WTC11 (cell line): Measurements from ENCODE around the gene CEP19. TPM values are rescaled to one million over a fixed set of nuclear protein-coding genes. Genes with fewer than 3 reads are reported as not detected.
A peak's percentile ranks its signal among the peaks of the same experiment; 100 is the strongest.

Source experiments
- ATAC-seq: fragments of 200-7000 bp; cut with Tn5 transposase; 2 replicates; pipeline ENCODE4 v1.10.0; 2021; ENCODE audit warnings: mild to moderate bottlenecking, moderate library complexity
- CTCF ChIA-PET: fragments of 300-600 bp; sonication (Branson Sonifier 250); formaldehyde crosslinking; loops from one replicate; lab custom pipeline; 2021; ENCODE audit warnings: antibody characterized with exemption; lab: Charles Lee
- POLR2A ChIA-PET: fragments of 350-600 bp; sonication (Branson Sonifier 250); formaldehyde crosslinking; loops from one replicate; lab custom pipeline; 2021; ENCODE audit warnings: antibody characterized with exemption; lab: Charles Lee
- DNase-seq: peaks from one replicate; pipeline ENCODE4 v3.0.0; 2021; ENCODE audit warnings: low spot score
- H3K27ac Mint-ChIP-seq: 2 replicates; pipeline ENCODE4 v1.8.0; 2021; ENCODE audit warnings: mixed read lengths
- H3K27me3 Mint-ChIP-seq: 2 replicates; pipeline ENCODE4 v1.8.0; 2021; ENCODE audit warnings: low read depth, mild to moderate bottlenecking, moderate library complexity, mixed read lengths
- H3K36me3 Mint-ChIP-seq: 2 replicates; pipeline ENCODE4 v1.8.0; 2021; ENCODE audit warnings: mixed read lengths
- H3K4me1 Mint-ChIP-seq: 2 replicates; pipeline ENCODE4 v1.8.0; 2022; ENCODE audit warnings: mixed read lengths
- H3K4me3 Mint-ChIP-seq: 2 replicates; pipeline ENCODE4 v1.8.0; 2021; ENCODE audit warnings: mild to moderate bottlenecking, moderate library complexity, mixed read lengths
- H3K9me3 Mint-ChIP-seq: 2 replicates; pipeline ENCODE4 v1.8.0; 2021; ENCODE audit warnings: mixed read lengths
- CBFB ChIP-seq: sonication (generic); formaldehyde crosslinking; IDR thresholded peaks from 2 replicates; pipeline ENCODE4 v1.8.1; 2022; ENCODE audit warnings: mild to moderate bottlenecking, low read depth, missing genetic modification reagents
- CREB1 ChIP-seq: sonication (generic); formaldehyde crosslinking; IDR thresholded peaks from 2 replicates; pipeline ENCODE4 v1.8.0; 2023; ENCODE audit warnings: mild to moderate bottlenecking, missing genetic modification reagents
- CREM ChIP-seq: sonication (generic); formaldehyde crosslinking; IDR thresholded peaks from 2 replicates; pipeline ENCODE4 v1.8.1; 2022; ENCODE audit warnings: mild to moderate bottlenecking, missing genetic modification reagents, moderate library complexity
- ETV6 ChIP-seq: sonication (generic); formaldehyde crosslinking; IDR thresholded peaks from 2 replicates; pipeline ENCODE4 v1.8.1; 2022; ENCODE audit warnings: mild to moderate bottlenecking, missing genetic modification reagents
- FOXJ3 ChIP-seq: sonication (generic); formaldehyde crosslinking; IDR thresholded peaks from 2 replicates; pipeline ENCODE4 v1.9.0; 2021; ENCODE audit warnings: missing genetic modification reagents, mild to moderate bottlenecking, borderline replicate concordance
- FOXP1 ChIP-seq: sonication (generic); formaldehyde crosslinking; IDR thresholded peaks from 2 replicates; pipeline ENCODE4 v1.8.0; 2022; ENCODE audit warnings: missing genetic modification reagents, mild to moderate bottlenecking, moderate library complexity, borderline replicate concordance
- GRHL2 ChIP-seq: fragments of 250-450 bp; sonication (Bioruptor Pico); IDR thresholded peaks from 2 replicates; pipeline ENCODE4 v1.8.0; 2022; ENCODE audit warnings: mild to moderate bottlenecking, moderate library complexity; ENCODE audit not compliant: insufficient replicate concordance, severe bottlenecking
- JAZF1 ChIP-seq: fragments of 250-450 bp; sonication (Bioruptor Pico); IDR thresholded peaks from 2 replicates; pipeline ENCODE4 v1.9.0; 2021; ENCODE audit warnings: moderate library complexity, mild to moderate bottlenecking, inconsistent platforms
- JUN ChIP-seq: sonication (generic); formaldehyde crosslinking; IDR thresholded peaks from 2 replicates; pipeline ENCODE4 v1.8.0; 2023; ENCODE audit warnings: mild to moderate bottlenecking, missing genetic modification reagents
- MXD4 ChIP-seq: fragments of 250-450 bp; sonication (Bioruptor Pico); IDR thresholded peaks from 2 replicates; pipeline ENCODE4 v1.8.0; 2021; ENCODE audit warnings: mild to moderate bottlenecking, moderate library complexity, borderline replicate concordance
- MYBL2 ChIP-seq: sonication (generic); formaldehyde crosslinking; IDR thresholded peaks from 2 replicates; pipeline ENCODE4 v1.8.1; 2023; ENCODE audit warnings: mild to moderate bottlenecking, moderate library complexity, missing genetic modification reagents
- NR3C1 ChIP-seq: sonication (generic); formaldehyde crosslinking; conservative IDR thresholded peaks from 2 replicates; pipeline ENCODE4 v1.8.1; 2023; ENCODE audit warnings: low read depth, mild to moderate bottlenecking, missing genetic modification reagents
- SMAD4 ChIP-seq: sonication (generic); formaldehyde crosslinking; IDR thresholded peaks from 2 replicates; pipeline ENCODE4 v1.8.0; 2022; ENCODE audit warnings: mild to moderate bottlenecking, missing genetic modification reagents
- TCF7 ChIP-seq: sonication (generic); formaldehyde crosslinking; IDR thresholded peaks from 2 replicates; pipeline ENCODE4 v1.8.0; 2022; ENCODE audit warnings: mild to moderate bottlenecking, low read depth, missing genetic modification reagents, moderate library complexity
- TEAD1 ChIP-seq: sonication (generic); formaldehyde crosslinking; IDR thresholded peaks from 2 replicates; pipeline ENCODE4 v1.8.0; 2022; ENCODE audit warnings: mild to moderate bottlenecking, missing genetic modification reagents
- ZBTB21 ChIP-seq: sonication (generic); formaldehyde crosslinking; IDR thresholded peaks from 2 replicates; pipeline ENCODE4 v1.8.1; 2023; ENCODE audit warnings: mild to moderate bottlenecking, missing genetic modification reagents, borderline replicate concordance
- ZNF121 ChIP-seq: sonication (generic); formaldehyde crosslinking; IDR thresholded peaks from 2 replicates; pipeline ENCODE4 v1.8.0; 2023; ENCODE audit warnings: missing genetic modification reagents
- ZNF138 ChIP-seq: sonication (generic); formaldehyde crosslinking; conservative IDR thresholded peaks from 2 replicates; pipeline ENCODE4 v1.8.1; 2022; ENCODE audit warnings: mild to moderate bottlenecking, moderate library complexity, missing genetic modification reagents
- ZNF232 ChIP-seq: sonication (generic); formaldehyde crosslinking; IDR thresholded peaks from 2 replicates; pipeline ENCODE4 v1.8.0; 2022; ENCODE audit warnings: mild to moderate bottlenecking, missing genetic modification reagents
- ZNF396 ChIP-seq: fragments of 250-450 bp; sonication (Bioruptor Pico); IDR thresholded peaks from 2 replicates; pipeline ENCODE4 v1.8.0; 2021; ENCODE audit warnings: mild to moderate bottlenecking, moderate library complexity, borderline replicate concordance
- ZNF423 ChIP-seq: fragments of 250-450 bp; sonication (Bioruptor Pico); IDR thresholded peaks from 2 replicates; pipeline ENCODE4 v2.1.2; 2022; ENCODE audit warnings: mild to moderate bottlenecking, moderate library complexity
- total RNA-seq: library from RNA; stranded (reverse); gene quantifications from 3 replicates; pipeline ENCODE4 v1.2.3, GENCODE V29; 2021
- TF ChIP-seq, protein P1 (sequence below): fragments of 250-450 bp; sonication (Bioruptor Pico); IDR thresholded peaks from 2 replicates; pipeline ENCODE4 v1.9.0; 2021; ENCODE audit warnings: mild to moderate bottlenecking
- TF ChIP-seq, protein P2 (sequence below): sonication (generic); formaldehyde crosslinking; IDR thresholded peaks from 2 replicates; pipeline ENCODE4 v1.8.0; 2022; ENCODE audit warnings: mild to moderate bottlenecking, missing genetic modification reagents
- TF ChIP-seq, protein P3 (sequence below): sonication (generic); formaldehyde crosslinking; IDR thresholded peaks from 2 replicates; pipeline ENCODE4 v1.8.0; 2023; ENCODE audit warnings: mild to moderate bottlenecking, missing genetic modification reagents
- TF ChIP-seq, protein P4 (sequence below): sonication (generic); formaldehyde crosslinking; IDR thresholded peaks from 2 replicates; pipeline ENCODE4 v1.8.0; 2022; ENCODE audit warnings: mild to moderate bottlenecking, missing genetic modification reagents
- TF ChIP-seq, protein P5 (sequence below): sonication (generic); formaldehyde crosslinking; IDR thresholded peaks from 2 replicates; pipeline ENCODE4 v1.8.1; 2022; ENCODE audit warnings: low read depth, mild to moderate bottlenecking, moderate library complexity, missing genetic modification reagents, borderline replicate concordance

The CEP19 gene
- total RNA-seq, 1 experiment from 2014 or later, result 1.5 TPM

DNA sequence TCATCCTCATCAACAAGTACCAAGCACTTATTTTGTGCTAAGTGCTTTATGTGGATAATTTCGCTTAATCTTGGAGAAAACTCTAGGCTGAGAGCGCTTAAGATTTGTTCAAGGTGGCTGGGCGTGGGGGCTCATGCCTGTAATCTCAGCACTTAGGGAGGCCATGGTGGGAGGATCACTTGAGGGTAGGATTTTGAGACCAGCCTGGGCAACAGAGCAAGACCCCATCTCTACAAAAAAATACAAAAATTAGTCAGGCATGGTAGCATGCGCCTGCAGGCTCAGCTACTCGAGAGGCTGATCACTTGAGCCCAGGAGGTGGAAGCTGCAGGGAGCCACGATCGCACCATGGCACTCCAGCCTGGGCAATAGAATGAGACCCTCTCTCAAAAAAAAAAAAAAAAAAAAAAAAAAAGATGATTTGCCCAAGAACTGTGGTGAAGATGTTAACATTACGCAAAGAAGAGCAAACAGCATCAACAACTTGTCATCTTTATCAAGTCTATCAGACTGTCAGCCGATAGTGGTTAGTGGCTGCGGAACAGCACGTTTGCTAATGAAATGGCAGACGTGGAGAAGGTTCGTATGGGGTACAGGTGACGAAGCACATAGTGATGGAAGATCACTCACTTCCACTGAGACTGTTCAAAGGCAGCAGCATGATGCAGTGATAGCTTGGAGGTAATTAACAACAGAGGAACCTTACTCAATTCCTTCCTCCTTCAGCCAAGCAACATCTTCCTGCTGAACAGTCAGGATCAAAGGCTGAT lies 44.8 kb downstream of the CEP19 start:
- Mint-ChIP-seq H3K4me3 (no peak overlapping the region), H3K36me3 (no peaks in the 10 kb centered on the region), H3K4me1 (peaks cover 26% of the 10 kb centered on the region), H3K27ac (peak overlapping the region; percentile 84), H3K9me3 (no peaks in the 10 kb centered on the region), H3K27me3 (no peaks in the 10 kb centered on the region)
- CTCF ChIA-PET, result interaction anchor here (1.1 to 2.4 kb wide), 4 partner anchors 14 to 139 kb away, joined by 3 to 6 read pairs (median 3); no protein-coding TSS in a partner anchor
- ATAC-seq, result no peak
- TF ChIP-seq CREB1 (CRISPR knock-in tag) (no peak), ZNF121 (CRISPR knock-in tag) (peak; percentile 90; the same call in 1 of the 2 replicates), GRHL2 (CRISPR knock-in tag) (no peak), JAZF1 (CRISPR knock-in tag) (no peak)
- DNase-seq, result no peak
- POLR2A ChIA-PET, result interaction anchor here (1.3 kb wide), 1 partner anchor 34 kb away, joined by 4 read pairs; no protein-coding TSS in a partner anchor

DNA sequence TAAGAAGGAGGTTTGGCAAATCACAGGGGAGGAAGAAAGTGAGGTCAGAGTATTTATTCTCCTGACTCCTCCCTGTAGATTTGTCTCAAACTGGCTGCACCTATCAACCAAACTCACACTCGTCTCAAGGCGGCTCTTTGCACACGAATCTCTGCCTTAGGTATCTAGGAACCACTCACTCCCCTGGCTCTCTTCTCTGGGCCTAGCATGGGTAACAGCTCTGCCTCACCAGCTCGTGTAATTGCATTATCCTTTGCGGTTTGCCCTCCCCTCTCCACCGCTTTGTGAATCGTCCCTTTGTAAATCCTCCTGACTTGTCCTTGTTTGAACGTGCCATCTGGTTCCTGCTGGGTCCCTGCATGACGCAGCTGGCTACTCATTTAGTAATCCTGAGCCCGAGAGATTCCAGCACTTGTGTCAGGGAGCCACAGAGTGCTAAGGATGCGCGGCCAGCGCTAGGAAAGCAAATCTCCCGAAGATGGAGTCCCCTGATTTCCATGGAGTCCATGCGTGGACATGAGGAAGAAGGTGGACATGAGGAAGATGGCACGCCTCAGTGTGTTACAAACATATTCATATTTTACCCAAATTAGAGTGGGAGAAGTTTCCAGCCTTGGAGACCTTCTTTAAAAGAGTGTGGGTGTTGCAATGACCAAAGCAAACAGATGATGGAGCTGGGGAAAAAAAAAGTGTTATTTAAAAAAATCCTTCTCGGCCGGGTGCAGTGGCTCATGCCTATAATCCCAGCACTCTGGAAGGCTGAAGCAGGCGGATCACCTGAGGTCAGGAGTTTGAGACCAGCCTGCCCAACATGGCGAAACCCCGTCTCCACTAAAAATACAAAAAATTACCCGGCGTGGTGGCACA lies 45.8 kb downstream of the CEP19 start:
- H3K27ac Mint-ChIP-seq, result peak overlapping the region; percentile 92
- no peaks in the 10 kb centered on the region for H3K9me3 Mint-ChIP-seq
- H3K4me3 Mint-ChIP-seq, result peak overlapping the region; percentile 1; the same call in 1 of the 2 replicates
- H3K27me3 Mint-ChIP-seq, result no peaks in the 10 kb centered on the region
- peaks cover 26% of the 10 kb centered on the region for H3K4me1 Mint-ChIP-seq
- ChIA-PET POLR2A (interaction anchor here (1.3 kb wide), 1 partner anchor 33 kb away, joined by 4 read pairs; no protein-coding TSS in a partner anchor), CTCF (interaction anchor here (1.0 to 2.4 kb wide), 7 partner anchors 13 to 143 kb away, joined by 3 to 6 read pairs (median 4); no protein-coding TSS in a partner anchor)
- no peaks in the 10 kb centered on the region for H3K36me3 Mint-ChIP-seq
- peak; percentile 86 for ATAC-seq
- DNase-seq, result peak; percentile 62
- no peak for TF ChIP-seq ZNF232 (CRISPR knock-in tag)
- TF ChIP-seq JUN (CRISPR knock-in tag), result no peak
- TF ChIP-seq ZNF423 (CRISPR knock-in tag), result peak; percentile 12; the same call in 1 of the 2 replicates
- TF ChIP-seq, protein P1, sequence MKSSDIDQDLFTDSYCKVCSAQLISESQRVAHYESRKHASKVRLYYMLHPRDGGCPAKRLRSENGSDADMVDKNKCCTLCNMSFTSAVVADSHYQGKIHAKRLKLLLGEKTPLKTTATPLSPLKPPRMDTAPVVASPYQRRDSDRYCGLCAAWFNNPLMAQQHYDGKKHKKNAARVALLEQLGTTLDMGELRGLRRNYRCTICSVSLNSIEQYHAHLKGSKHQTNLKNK (CRISPR knock-in tag), result no peak
- TF ChIP-seq, protein P2, sequence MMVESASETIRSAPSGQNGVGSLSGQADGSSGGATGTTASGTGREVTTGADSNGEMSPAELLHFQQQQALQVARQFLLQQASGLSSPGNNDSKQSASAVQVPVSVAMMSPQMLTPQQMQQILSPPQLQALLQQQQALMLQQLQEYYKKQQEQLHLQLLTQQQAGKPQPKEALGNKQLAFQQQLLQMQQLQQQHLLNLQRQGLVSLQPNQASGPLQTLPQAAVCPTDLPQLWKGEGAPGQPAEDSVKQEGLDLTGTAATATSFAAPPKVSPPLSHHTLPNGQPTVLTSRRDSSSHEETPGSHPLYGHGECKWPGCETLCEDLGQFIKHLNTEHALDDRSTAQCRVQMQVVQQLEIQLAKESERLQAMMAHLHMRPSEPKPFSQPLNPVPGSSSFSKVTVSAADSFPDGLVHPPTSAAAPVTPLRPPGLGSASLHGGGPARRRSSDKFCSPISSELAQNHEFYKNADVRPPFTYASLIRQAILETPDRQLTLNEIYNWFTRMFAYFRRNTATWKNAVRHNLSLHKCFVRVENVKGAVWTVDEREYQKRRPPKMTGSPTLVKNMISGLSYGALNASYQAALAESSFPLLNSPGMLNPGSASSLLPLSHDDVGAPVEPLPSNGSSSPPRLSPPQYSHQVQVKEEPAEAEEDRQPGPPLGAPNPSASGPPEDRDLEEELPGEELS (CRISPR knock-in tag), result 0 out of 2 replicates have a peak, but pooled peaks have one; percentile 35
- TF ChIP-seq ZBTB21 (CRISPR knock-in tag), result 0 out of 2 replicates have a peak, but pooled peaks have one; percentile 61
- TF ChIP-seq, protein P3, sequence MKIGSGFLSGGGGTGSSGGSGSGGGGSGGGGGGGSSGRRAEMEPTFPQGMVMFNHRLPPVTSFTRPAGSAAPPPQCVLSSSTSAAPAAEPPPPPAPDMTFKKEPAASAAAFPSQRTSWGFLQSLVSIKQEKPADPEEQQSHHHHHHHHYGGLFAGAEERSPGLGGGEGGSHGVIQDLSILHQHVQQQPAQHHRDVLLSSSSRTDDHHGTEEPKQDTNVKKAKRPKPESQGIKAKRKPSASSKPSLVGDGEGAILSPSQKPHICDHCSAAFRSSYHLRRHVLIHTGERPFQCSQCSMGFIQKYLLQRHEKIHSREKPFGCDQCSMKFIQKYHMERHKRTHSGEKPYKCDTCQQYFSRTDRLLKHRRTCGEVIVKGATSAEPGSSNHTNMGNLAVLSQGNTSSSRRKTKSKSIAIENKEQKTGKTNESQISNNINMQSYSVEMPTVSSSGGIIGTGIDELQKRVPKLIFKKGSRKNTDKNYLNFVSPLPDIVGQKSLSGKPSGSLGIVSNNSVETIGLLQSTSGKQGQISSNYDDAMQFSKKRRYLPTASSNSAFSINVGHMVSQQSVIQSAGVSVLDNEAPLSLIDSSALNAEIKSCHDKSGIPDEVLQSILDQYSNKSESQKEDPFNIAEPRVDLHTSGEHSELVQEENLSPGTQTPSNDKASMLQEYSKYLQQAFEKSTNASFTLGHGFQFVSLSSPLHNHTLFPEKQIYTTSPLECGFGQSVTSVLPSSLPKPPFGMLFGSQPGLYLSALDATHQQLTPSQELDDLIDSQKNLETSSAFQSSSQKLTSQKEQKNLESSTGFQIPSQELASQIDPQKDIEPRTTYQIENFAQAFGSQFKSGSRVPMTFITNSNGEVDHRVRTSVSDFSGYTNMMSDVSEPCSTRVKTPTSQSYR (CRISPR knock-in tag), result no peak
- no peak for TF ChIP-seq CREM (CRISPR knock-in tag)
- no peak for TF ChIP-seq ETV6 (CRISPR knock-in tag)
- TF ChIP-seq, protein P4, sequence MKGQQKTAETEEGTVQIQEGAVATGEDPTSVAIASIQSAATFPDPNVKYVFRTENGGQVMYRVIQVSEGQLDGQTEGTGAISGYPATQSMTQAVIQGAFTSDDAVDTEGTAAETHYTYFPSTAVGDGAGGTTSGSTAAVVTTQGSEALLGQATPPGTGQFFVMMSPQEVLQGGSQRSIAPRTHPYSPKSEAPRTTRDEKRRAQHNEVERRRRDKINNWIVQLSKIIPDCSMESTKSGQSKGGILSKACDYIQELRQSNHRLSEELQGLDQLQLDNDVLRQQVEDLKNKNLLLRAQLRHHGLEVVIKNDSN (CRISPR knock-in tag), result no peak
- no peak for TF ChIP-seq ZNF396 (CRISPR knock-in tag)
- no peak for TF ChIP-seq TCF7 (CRISPR knock-in tag)
- no peak for TF ChIP-seq MXD4 (CRISPR knock-in tag)
- TF ChIP-seq NR3C1 (CRISPR knock-in tag), result 0 out of 2 replicates have a peak, but pooled peaks have one; percentile 42
- TF ChIP-seq TEAD1 (CRISPR knock-in tag), result peak; percentile 73; the same call in 1 of the 2 replicates
- no peak for TF ChIP-seq FOXJ3 (CRISPR knock-in tag)
- no peak for TF ChIP-seq CREB1 (CRISPR knock-in tag)
- TF ChIP-seq ZNF138 (CRISPR knock-in tag), result no peak
- TF ChIP-seq SMAD4, result no peak
- no peak for TF ChIP-seq MYBL2 (CRISPR knock-in tag)
- peak; percentile 85; the same call in 1 of the 2 replicates for TF ChIP-seq CBFB
- no peak for TF ChIP-seq FOXP1 (CRISPR knock-in tag)
- TF ChIP-seq, protein P5, sequence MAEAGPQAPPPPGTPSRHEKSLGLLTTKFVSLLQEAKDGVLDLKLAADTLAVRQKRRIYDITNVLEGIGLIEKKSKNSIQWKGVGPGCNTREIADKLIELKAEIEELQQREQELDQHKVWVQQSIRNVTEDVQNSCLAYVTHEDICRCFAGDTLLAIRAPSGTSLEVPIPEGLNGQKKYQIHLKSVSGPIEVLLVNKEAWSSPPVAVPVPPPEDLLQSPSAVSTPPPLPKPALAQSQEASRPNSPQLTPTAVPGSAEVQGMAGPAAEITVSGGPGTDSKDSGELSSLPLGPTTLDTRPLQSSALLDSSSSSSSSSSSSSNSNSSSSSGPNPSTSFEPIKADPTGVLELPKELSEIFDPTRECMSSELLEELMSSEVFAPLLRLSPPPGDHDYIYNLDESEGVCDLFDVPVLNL (CRISPR knock-in tag), result no peak
